Breast epithelium (tissue), 4 donors: ENCODE measurements around the gene GATA6. TPM values are rescaled to one million over a fixed set of nuclear protein-coding genes. Genes with fewer than 3 reads are reported as not detected.

Experiments
- DNase-seq, 2 donors: peaks; one replicate each; pipeline ENCODE4 v3.0.0-alpha.2; 2019; ENCODE audit warnings: low spot score in 2 of 2
- H3K27ac ChIP-seq, 2 donors: fragments of 200-600 bp; sonication (generic) in 1 of 2; one replicate each; pipeline ENCODE4 v1.5.1; 2016 to 2019; ENCODE audit warnings: mild to moderate bottlenecking in 1 of 2
- H3K27me3 ChIP-seq, 2 donors: fragments of 200-600 bp; sonication (generic) in 1 of 2; one replicate each; pipeline versions ENCODE4 v1.5.1 to v1.6.0; 2017 to 2019; ENCODE audit warnings: control low read depth in 1 of 2, mild to moderate bottlenecking in 1 of 2
- H3K36me3 ChIP-seq: fragments of 200-600 bp; one replicate; pipeline ENCODE4 v1.5.1; 2019
- H3K4me1 ChIP-seq, 2 donors: fragments of 200-600 bp; sonication (generic); one replicate each; pipeline ENCODE4 v1.5.1; 2016 to 2019; ENCODE audit warnings: control low read depth in 1 of 2
- H3K4me3 ChIP-seq, 3 donors: fragments of 200-600 bp; sonication (generic); 1 replicate in 2 of 3; 2 replicates in 1 of 3; pipeline ENCODE4 v1.5.1; 2016 to 2019; ENCODE audit warnings: mild to moderate bottlenecking in 3 of 3, moderate library complexity in 2 of 3
- H3K9me3 ChIP-seq, 2 donors: fragments of 200-600 bp; sonication (generic) in 1 of 2; one replicate each; pipeline ENCODE4 v1.5.1; 2016 to 2019; ENCODE audit warnings: control low read depth in 1 of 2
- CTCF ChIP-seq, 3 donors: fragments of 450-650 bp; IDR thresholded peaks; one replicate each; pipeline ENCODE4 v1.5.1; 2016 to 2017; ENCODE audit warnings: antibody characterized with exemption in 3 of 3, mild to moderate bottlenecking in 3 of 3, moderate library complexity in 3 of 3
- POLR2A ChIP-seq: fragments of 450-650 bp; IDR thresholded peaks from one replicate; pipeline ENCODE4 v1.6.1; 2016; ENCODE audit warnings: antibody characterized with exemption, mild to moderate bottlenecking, moderate library complexity
- POLR2AphosphoS5 ChIP-seq, 3 donors: sonication (generic); formaldehyde crosslinking; IDR thresholded peaks; one replicate each; pipeline ENCODE4 v1.6.1; 2017; ENCODE audit warnings: antibody characterized with exemption in 3 of 3
- intact Hi-C: fragments of 100-400 bp; cut with DNase I; formaldehyde crosslinking; loops from one replicate; pipeline ENCODE4 v1.15.1; 2023; ENCODE audit warnings: low total_unique reads
- total RNA-seq, 3 donors: library from RNA; depleted of rRNA; stranded (reverse); fragments of >200 nt; gene quantifications; one replicate each; pipeline ENCODE4 v1.1.0, GENCODE V29; 2016

GATA6 gene
- total RNA-seq, 3 donors from 2014 or later = 3.0 to 11.1 (median 11.0) TPM

- H3K4me3 ChIP-seq = no peak overlapping the region
- H3K36me3 ChIP-seq = no peaks in the 10 kb centered on the region
- H3K4me1 ChIP-seq = no peaks in the 10 kb centered on the region
- H3K9me3 ChIP-seq = no peaks in the 10 kb centered on the region
- no peak for TF ChIP-seq POLR2A
- TF ChIP-seq POLR2AphosphoS5 (IDR thresholded peaks at IDR 0.05) = no peak
- TF ChIP-seq CTCF (IDR thresholded peaks at IDR 0.05) = no peak
- no peak for DNase-seq
- no peaks in the 10 kb centered on the region for H3K27me3 ChIP-seq
- intact Hi-C loops = no loop called here
- H3K27ac ChIP-seq = no peak overlapping the region
Observed at GRCh38 chr18:22197668-22198067, 28.3 kb downstream of the GATA6 start.

GRCh38 chr18:22198163-22198562, 28.8 kb downstream of the GATA6 start:
- H3K27me3 ChIP-seq = no peaks in the 10 kb centered on the region
- no peak for TF ChIP-seq POLR2A
- no peak for TF ChIP-seq CTCF (IDR thresholded peaks at IDR 0.05)
- TF ChIP-seq POLR2AphosphoS5 (IDR thresholded peaks at IDR 0.05) = no peak
- H3K9me3 ChIP-seq = no peaks in the 10 kb centered on the region
- no peaks in the 10 kb centered on the region for H3K36me3 ChIP-seq
- no peak overlapping the region for H3K27ac ChIP-seq
- no peak overlapping the region for H3K4me3 ChIP-seq
- H3K4me1 ChIP-seq = no peaks in the 10 kb centered on the region
- intact Hi-C loops = no loop called here
- DNase-seq = no peak

GRCh38 chr18:22199005-22199404, 29.6 kb downstream of the GATA6 start:
- intact Hi-C loops = no loop called here
- TF ChIP-seq POLR2A (no peak), POLR2AphosphoS5 (IDR thresholded peaks at IDR 0.05) (no peak), CTCF (IDR thresholded peaks at IDR 0.05) (no peak)
- H3K27ac ChIP-seq = no peak overlapping the region

GRCh38 chr18:22200611-22201225, 31.3 kb downstream of the GATA6 start:
- intact Hi-C loops = no loop called here
- no peaks in the 10 kb centered on the region for H3K27me3 ChIP-seq
- H3K27ac ChIP-seq = no peak overlapping the region
- DNase-seq = no peak
- no peaks in the 10 kb centered on the region for H3K4me1 ChIP-seq
- TF ChIP-seq POLR2AphosphoS5 (IDR thresholded peaks at IDR 0.05) = no peak
- TF ChIP-seq CTCF (IDR thresholded peaks at IDR 0.05) = no peak
- no peak for TF ChIP-seq POLR2A
- H3K9me3 ChIP-seq = no peaks in the 10 kb centered on the region
- H3K4me3 ChIP-seq = no peak overlapping the region
- no peaks in the 10 kb centered on the region for H3K36me3 ChIP-seq

More at GRCh38 chr18:22199005-22199404, 29.6 kb downstream of the GATA6 start:
- no peaks in the 10 kb centered on the region for H3K36me3 ChIP-seq
- H3K27me3 ChIP-seq = no peaks in the 10 kb centered on the region
- no peak for DNase-seq
- no peaks in the 10 kb centered on the region for H3K4me1 ChIP-seq
- H3K9me3 ChIP-seq = no peaks in the 10 kb centered on the region
- no peak overlapping the region for H3K4me3 ChIP-seq

- no peaks in the 10 kb centered on the region for H3K36me3 ChIP-seq
Observed at GRCh38 chr18:22203035-22203434, 33.6 kb downstream of the GATA6 start.

More at GRCh38 chr18:22203035-22203434, 33.6 kb downstream of the GATA6 start:
- Histone ChIP-seq H3K4me1 (no peaks in the 10 kb centered on the region), H3K27ac (no peak overlapping the region), H3K4me3 (no peak overlapping the region), H3K27me3 (no peaks in the 10 kb centered on the region), H3K9me3 (no peaks in the 10 kb centered on the region)
- no peak for DNase-seq
- no peak for TF ChIP-seq CTCF (IDR thresholded peaks at IDR 0.05)
- no peak for TF ChIP-seq POLR2AphosphoS5 (IDR thresholded peaks at IDR 0.05)
- no peak for TF ChIP-seq POLR2A
- intact Hi-C loops = no loop called here
